Mucosa of descending colon (tissue), 3 donors: ENCODE results near the gene CTDSP2. TPM values are rescaled to one million over a fixed set of nuclear protein-coding genes. Genes with fewer than 3 reads are reported as not detected.

Source experiments
- ATAC-seq: fragments of 200-7000 bp; cut with Tn5 transposase; one replicate; pipeline ENCODE4 v1.9.1; 2020; ENCODE audit warnings: mild to moderate bottlenecking, moderate library complexity
- DNase-seq, 3 donors: peaks; one replicate each; pipeline ENCODE4 v3.0.0-alpha.2; 2020
- H3K36me3 ChIP-seq: fragments of 200-600 bp; one replicate; pipeline ENCODE4 v1.8.0; 2021; ENCODE audit warnings: low read depth, mild to moderate bottlenecking
- H3K4me1 ChIP-seq: fragments of 200-600 bp; one replicate; pipeline ENCODE4 v1.8.0; 2021; ENCODE audit warnings: low read depth, mild to moderate bottlenecking
- H3K4me3 ChIP-seq: fragments of 200-600 bp; one replicate; pipeline ENCODE4 v1.8.0; 2021; ENCODE audit warnings: mild to moderate bottlenecking
- H3K9me3 ChIP-seq: fragments of 200-600 bp; one replicate; pipeline ENCODE4 v1.8.0; 2021; ENCODE audit warnings: mild to moderate bottlenecking
- intact Hi-C, 2 donors: fragments of 100-400 bp; cut with DNase I in 1 of 2; cut with micrococcal nuclease in 1 of 2; formaldehyde crosslinking; loops; one replicate each; pipeline versions ENCODE4 v1.11.0 to v1.11.1; 2022; cut with DNase I, micrococcal nuclease
- total RNA-seq, 3 donors: library from RNA; stranded (reverse); fragmentation: NEBNext Ultra II Directional in 2 of 3; extraction: Animal tissue kit (Norgen Biotek cat#: 25700) in 2 of 3; gene quantifications; one replicate each; pipeline versions ENCODE4 v1.2.1 to v1.2.4, GENCODE V29; 2021 to 2023
- TF ChIP-seq, protein P1 (sequence below): fragments of 200-600 bp; IDR thresholded peaks from one replicate; pipeline ENCODE4 v1.8.0; 2022; ENCODE audit warnings: antibody characterized with exemption, mild to moderate bottlenecking
- donor health status: DM: no; HTN: no; CAD: no; lungs with moderate emphysema.
- donor health status: DM: no; HTN: no; CAD: no.
- donor health status: DM: no; HTN: yes; CAD: no.

CTDSP2 gene
- total RNA-seq, 3 donors from 2014 or later: 220 to 339 (median 256) TPM

DNA sequence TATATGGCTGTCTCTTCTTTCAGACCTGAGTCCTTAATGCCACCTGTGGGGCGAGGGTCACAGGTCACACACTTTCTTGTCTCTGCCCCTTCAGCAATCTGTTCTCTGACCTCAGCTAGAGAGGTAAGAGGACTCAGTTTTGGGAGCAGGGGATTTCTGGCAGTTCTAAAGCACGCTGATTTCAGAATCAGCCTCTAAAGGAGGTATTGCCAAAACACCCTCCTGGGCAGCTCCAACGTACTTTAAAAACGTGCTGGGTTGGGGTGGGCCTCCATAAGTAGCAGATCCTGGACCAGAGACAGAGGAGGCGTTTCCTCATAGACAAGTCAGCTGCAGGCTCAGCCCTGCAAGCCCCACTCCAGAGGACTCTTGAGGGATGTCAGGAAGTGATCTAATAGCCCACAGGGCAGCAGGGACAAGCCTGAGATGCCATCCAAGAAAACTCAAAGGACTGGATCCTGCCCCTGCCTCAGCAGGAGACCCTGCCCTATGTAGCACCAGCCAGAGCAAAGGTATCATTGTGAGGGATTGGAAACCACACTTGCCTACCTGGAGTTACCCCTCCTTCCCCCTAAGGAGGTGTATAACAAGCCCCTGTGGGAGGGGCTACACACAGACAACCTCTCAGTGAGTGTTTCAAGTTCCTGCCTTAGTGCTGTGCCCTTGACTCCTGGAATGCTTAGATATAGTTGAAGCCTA is 8.5 kb downstream of the CTDSP2 start:
- peak; percentile 21 for ATAC-seq
- H3K4me3 ChIP-seq: no peak overlapping the region

DNA sequence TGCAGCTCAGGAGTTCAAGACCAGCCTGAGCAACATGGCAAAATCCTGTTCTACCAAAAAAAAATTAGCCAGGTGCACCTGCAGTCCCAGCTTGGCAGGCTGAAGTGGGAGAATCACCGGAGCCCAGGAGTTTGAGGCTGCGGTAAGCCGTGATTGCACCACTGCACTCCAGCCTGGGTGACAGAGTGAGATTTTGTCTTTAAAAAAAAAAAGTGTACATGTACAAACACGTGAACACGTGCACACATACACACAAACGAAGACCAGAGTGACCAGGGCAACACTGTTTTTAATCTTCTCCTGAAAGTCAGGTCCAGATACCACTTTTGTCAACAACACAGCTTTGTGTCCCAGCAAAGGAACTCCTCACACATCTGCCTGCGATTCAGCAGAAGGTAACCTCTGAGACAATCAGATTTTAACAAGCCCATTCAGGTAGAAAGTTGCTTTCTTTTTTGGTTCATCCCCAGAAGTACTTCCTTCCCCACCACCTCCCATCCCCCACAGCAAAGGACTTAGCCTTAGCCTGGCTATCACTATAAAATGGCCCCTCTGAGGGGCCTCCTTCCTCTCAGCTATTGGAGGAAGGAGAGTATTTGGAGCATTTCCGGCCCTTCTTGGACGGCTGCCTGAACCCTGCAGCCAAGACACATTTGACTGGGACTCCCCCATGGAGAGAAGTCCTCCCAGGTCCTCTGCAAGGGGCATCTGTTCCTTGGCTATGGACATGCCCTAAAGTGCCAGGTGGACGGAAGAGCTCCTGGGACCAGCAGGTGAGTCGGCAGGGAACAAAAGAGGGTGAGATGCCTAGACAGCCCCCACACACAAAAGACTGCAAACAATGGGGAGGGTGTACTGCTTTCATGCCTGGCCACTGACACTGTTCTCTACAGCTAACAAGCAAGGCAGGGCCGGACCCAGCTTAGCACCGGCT is 9.8 kb downstream of the CTDSP2 start:
- TF ChIP-seq, protein P1, sequence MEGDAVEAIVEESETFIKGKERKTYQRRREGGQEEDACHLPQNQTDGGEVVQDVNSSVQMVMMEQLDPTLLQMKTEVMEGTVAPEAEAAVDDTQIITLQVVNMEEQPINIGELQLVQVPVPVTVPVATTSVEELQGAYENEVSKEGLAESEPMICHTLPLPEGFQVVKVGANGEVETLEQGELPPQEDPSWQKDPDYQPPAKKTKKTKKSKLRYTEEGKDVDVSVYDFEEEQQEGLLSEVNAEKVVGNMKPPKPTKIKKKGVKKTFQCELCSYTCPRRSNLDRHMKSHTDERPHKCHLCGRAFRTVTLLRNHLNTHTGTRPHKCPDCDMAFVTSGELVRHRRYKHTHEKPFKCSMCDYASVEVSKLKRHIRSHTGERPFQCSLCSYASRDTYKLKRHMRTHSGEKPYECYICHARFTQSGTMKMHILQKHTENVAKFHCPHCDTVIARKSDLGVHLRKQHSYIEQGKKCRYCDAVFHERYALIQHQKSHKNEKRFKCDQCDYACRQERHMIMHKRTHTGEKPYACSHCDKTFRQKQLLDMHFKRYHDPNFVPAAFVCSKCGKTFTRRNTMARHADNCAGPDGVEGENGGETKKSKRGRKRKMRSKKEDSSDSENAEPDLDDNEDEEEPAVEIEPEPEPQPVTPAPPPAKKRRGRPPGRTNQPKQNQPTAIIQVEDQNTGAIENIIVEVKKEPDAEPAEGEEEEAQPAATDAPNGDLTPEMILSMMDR: no peak
- Histone ChIP-seq H3K4me1 (peaks cover 93% of the 10 kb centered on the region), H3K4me3 (no peak overlapping the region), H3K9me3 (no peaks in the 10 kb centered on the region), H3K36me3 (no peaks in the 10 kb centered on the region)
- peak; percentile 62 for ATAC-seq
- DNase-seq: peak; percentile 68 to 76 (median 69)
- intact Hi-C loops: loop anchor here in 1 of 2 donors (5.0 kb wide), 1 partner anchor 61 kb away; no protein-coding TSS in a partner anchor

More for the DNA sequence above, 8.5 kb downstream of the CTDSP2 start:
- Histone ChIP-seq H3K9me3 (no peaks in the 10 kb centered on the region), H3K4me1 (peaks cover 98% of the 10 kb centered on the region), H3K36me3 (no peaks in the 10 kb centered on the region)
- DNase-seq: no peak
- TF ChIP-seq, protein P1: no peak
- intact Hi-C loops: loop anchor here in 1 of 2 donors (5.0 kb wide), 1 partner anchor 59 kb away; no protein-coding TSS in a partner anchor

GRCh38 chr12:57835366-57836288 is 10.9 kb downstream of the CTDSP2 start:
- intact Hi-C loops: loop anchor here in 1 of 2 donors (5.0 kb wide), 1 partner anchor 62 kb away; no protein-coding TSS in a partner anchor
- no peak overlapping the region for H3K4me3 ChIP-seq

GRCh38 chr12:57834086-57834876 is 12.2 kb downstream of the CTDSP2 start:
- Histone ChIP-seq H3K9me3 (no peaks in the 10 kb centered on the region), H3K36me3 (no peaks in the 10 kb centered on the region), H3K4me3 (no peak overlapping the region), H3K4me1 (peaks cover 82% of the 10 kb centered on the region)
- TF ChIP-seq, protein P1: no peak
- intact Hi-C loops: loop anchor here in 1 of 2 donors (5.0 kb wide), 1 partner anchor 73 kb away; no protein-coding TSS in a partner anchor
- no peak for DNase-seq
- no peak for ATAC-seq

More at GRCh38 chr12:57835366-57836288, 10.9 kb downstream of the CTDSP2 start:
- Histone ChIP-seq H3K36me3 (no peaks in the 10 kb centered on the region), H3K4me1 (peaks cover 93% of the 10 kb centered on the region), H3K9me3 (no peaks in the 10 kb centered on the region)
- ATAC-seq (no peak), DNase-seq (no peak)
- TF ChIP-seq, protein P1: no peak
